Measurements from ENCODE around the gene MOB3A.

DNA sequence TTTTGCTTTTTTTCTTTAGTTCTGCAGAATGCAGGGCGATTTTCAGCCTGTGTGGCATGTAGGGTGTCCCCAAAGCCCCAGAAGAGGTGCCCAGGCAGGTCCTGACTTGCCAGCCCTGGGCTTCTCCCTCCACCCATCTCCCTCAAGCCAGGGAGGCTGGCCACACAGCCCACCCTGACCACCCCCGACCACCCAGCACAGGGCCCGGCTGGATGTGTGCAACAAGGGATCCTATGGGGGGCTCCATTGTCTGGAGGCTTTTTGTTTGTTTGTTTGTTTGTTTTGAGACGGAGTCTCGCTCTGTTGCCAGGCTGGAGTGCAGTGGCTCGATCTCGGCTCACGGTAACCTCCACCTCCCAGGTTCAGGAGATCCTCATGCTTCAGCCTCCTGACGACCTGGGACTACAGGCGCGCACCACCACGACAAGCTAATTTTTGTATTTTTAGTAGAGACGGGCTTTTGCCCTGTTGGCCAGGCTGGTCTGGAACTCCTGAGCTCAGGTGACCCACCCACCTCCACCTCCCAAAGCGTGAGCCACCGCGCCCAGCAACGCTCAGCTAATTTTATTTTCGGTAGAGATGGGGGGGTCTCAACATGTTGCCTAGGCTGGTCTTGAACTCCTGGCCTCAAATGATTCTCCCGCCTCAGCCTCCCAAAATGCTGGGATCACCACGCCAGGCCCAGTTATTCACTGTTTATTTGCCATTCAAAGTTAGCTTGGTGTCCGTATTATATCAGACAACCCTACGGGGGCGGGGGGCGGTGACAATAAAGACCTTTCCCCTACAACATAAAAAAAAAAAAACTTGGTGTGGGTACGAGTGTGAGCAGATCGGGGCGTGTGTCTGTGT is 37.3 kb downstream of the MOB3A start:
- TF ChIP-seq EZH2phosphoT487 (IDR thresholded peaks at IDR 0.05; ENCODE audit: insufficient read depth, low read depth) (no peak), EZH2 (IDR thresholded peaks at IDR 0.05; ENCODE audit: insufficient read depth, poor library complexity, severe bottlenecking) (no peak)
